ENCODE measurements around the gene PANX1. TPM values are rescaled to one million over a fixed set of nuclear protein-coding genes. Genes with fewer than 3 reads are reported as not detected.

The PANX1 gene
- total RNA-seq, 1 experiment from 2014 or later, result 59.3 TPM

- Histone ChIP-seq H3K9me3 (ENCODE audit: control insufficient read depth, insufficient read depth, low read depth, low read length) (no peaks in the 10 kb centered on the region), H3K36me3 (ENCODE audit: control insufficient read depth, insufficient read depth, low read length) (peaks cover 5% of the 10 kb centered on the region), H3K27ac (ENCODE audit: low read length) (no peak overlapping the region), H3K27me3 (ENCODE audit: control insufficient read depth, insufficient read depth, low read length) (no peaks in the 10 kb centered on the region), H3K4me3 (ENCODE audit: low read depth in 2 of 2, low read length in 2 of 2) (no peak overlapping the region), H3K4me1 (ENCODE audit: control insufficient read depth, insufficient read depth, low read length) (no peaks in the 10 kb centered on the region)
- CTCF ChIA-PET, result no interaction called here
- BruUV-seq (replicated peaks), result no TSS peak
- TF ChIP-seq TCF7L2 (IDR thresholded peaks at IDR 0.05; ENCODE audit: low read depth, low read length) (no peak), REST (IDR thresholded peaks at IDR 0.05; ENCODE audit: insufficient read depth in 1 of 2, low read depth in 2 of 2, low read length in 1 of 2) (no peak), POLR2AphosphoS5 (IDR thresholded peaks at IDR 0.05; ENCODE audit: low read depth, low read length) (no peak), CTCF (IDR thresholded peaks at IDR 0.05) (no peak), SIN3A (IDR thresholded peaks at IDR 0.05; ENCODE audit: borderline replicate concordance, insufficient read depth, low read depth, low read length) (no peak)
- intact Hi-C loops (cut with micrococcal nuclease; ENCODE audit: unreplicated experiment) (no loop called here), in situ Hi-C loops (cut with HindIII; ENCODE audit: low pct_unique_long_range_greater_than_20kb, low sequenced_read_pairs) (no loop called here)
- DNase-seq (ENCODE audit: low read depth, low spot score), result no peak
- ATAC-seq, result no peak
- POLR2A ChIA-PET, result no interaction called here
These were observed 57.9 kb downstream of the PANX1 start for GRCh38 chr11:94186342-94187203.

- no TSS peak for BruUV-seq (replicated peaks)
- in situ Hi-C loops (cut with HindIII; ENCODE audit: low pct_unique_long_range_greater_than_20kb, low sequenced_read_pairs) (no loop called here), intact Hi-C loops (cut with micrococcal nuclease; ENCODE audit: unreplicated experiment) (no loop called here)
- Histone ChIP-seq H3K27me3 (ENCODE audit: control insufficient read depth, insufficient read depth, low read length) (no peaks in the 10 kb centered on the region), H3K27ac (ENCODE audit: low read length) (no peak overlapping the region), H3K4me1 (ENCODE audit: control insufficient read depth, insufficient read depth, low read length) (no peaks in the 10 kb centered on the region), H3K36me3 (ENCODE audit: control insufficient read depth, insufficient read depth, low read length) (no peaks in the 10 kb centered on the region), H3K4me3 (ENCODE audit: low read depth in 2 of 2, low read length in 2 of 2) (no peak overlapping the region), H3K9me3 (ENCODE audit: control insufficient read depth, insufficient read depth, low read depth, low read length) (no peaks in the 10 kb centered on the region)
- ChIA-PET CTCF (no interaction called here), POLR2A (no interaction called here)
- no peak for DNase-seq (ENCODE audit: low read depth, low spot score)
- ATAC-seq, result 0 out of 2 replicates have a peak, but pooled peaks have one; percentile 30
- TF ChIP-seq CTCF (IDR thresholded peaks at IDR 0.05) (no peak), REST (IDR thresholded peaks at IDR 0.05; ENCODE audit: insufficient read depth in 1 of 2, low read depth in 2 of 2, low read length in 1 of 2) (no peak), TCF7L2 (IDR thresholded peaks at IDR 0.05; ENCODE audit: low read depth, low read length) (no peak), SIN3A (IDR thresholded peaks at IDR 0.05; ENCODE audit: borderline replicate concordance, insufficient read depth, low read depth, low read length) (no peak), POLR2AphosphoS5 (IDR thresholded peaks at IDR 0.05; ENCODE audit: low read depth, low read length) (no peak)
These were observed 64.6 kb downstream of the PANX1 start for GRCh38 chr11:94193288-94193687.
